GM19463 (cell line): Measurements from ENCODE around the gene ATP6V0A1.
"Not testable (repeated sequence)": the region's sequence is repeated elsewhere in the genome, so short reads cannot be mapped to it uniquely, and the experiment has no call there.

Source experiments
- ATAC-seq: cut with Tn5 transposase; IDR thresholded peaks from one replicate; pipeline ENCODE4 v1.9.1; 2021; ENCODE audit warnings: mild to moderate bottlenecking, moderate library complexity; ENCODE audit not compliant: unreplicated experiment

Gene ATP6V0A1

DNA sequence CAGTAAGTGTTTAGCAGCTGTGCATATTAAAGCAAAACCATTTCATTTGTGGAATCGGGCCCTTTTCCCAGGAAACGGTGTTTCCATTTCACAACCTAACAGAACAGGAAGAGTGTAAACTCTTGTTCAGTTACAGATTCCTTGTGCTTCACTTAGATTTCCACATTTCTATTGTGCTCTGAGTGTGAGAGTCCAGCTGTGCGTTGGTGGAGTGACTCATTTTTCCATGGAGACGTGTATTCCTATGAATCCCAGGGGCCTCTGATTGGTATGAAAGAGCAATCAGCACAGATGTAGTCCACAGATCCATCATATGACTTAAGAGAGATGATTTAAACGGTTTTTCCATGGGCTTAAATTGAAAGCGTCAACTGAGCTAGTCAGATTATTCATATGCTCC lies 22.3 kb upstream of the ATP6V0A1 start:
- no peak for ATAC-seq

GRCh38 chr17:42438600-42439567 lies 19.8 kb upstream of the ATP6V0A1 start:
- ATAC-seq = no peak

DNA sequence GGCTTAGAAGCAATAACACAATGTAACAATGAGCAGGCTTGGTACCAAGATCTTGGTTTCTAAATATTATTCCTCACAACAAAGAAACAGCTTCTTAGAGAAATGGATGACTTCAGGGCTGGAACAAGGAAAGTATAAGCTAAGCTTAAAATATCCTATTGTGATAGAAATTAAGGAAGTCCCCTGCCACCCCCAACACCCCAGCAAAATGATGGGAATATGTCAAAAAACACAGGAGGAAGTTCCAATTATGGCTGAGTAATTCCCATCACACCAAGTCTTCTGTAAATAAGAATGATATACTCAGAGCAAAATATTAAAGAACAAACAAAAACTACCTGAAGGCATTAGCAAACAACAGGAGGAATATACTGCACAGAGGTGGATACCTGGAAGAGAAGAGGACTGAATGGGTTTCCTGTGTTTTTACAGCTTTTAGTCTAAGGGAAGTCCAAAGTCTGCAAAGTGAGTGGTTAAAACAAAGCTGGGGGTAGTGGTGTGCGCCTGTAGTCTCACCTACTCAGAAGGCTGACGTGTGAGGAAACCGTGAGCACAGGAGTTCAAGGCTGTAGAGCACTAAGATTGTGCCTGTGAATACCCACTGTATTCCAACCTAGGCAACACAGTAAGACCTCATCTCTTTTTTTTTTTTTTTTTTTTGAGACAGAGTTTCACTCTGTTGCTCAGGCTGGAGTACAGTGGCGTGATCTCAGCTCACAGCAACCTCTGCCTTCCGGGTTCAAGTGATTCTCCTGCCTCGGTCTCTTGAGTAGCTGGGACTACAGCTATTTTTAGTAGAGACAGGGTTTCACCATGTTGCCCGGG lies 17.1 kb upstream of the ATP6V0A1 start:
- no peak for ATAC-seq

DNA sequence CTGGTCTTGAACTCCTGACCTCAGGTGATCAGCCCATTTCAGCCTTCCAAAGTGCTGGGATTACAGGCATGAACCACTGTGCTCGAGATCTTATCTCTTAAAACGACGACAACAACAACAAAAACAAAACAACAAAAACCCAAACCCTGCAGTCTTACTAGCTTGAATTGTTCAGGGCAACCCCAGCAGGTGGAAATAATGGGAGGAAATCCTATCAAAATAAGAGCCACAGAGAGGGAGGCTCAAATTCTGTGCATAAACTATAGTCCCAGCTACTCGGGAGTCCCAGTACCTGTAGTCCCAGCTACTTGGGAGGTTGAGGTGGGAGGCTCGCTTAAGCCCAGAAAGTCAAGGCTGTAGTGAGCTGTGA lies 16.5 kb upstream of the ATP6V0A1 start:
- ATAC-seq = no peak

DNA sequence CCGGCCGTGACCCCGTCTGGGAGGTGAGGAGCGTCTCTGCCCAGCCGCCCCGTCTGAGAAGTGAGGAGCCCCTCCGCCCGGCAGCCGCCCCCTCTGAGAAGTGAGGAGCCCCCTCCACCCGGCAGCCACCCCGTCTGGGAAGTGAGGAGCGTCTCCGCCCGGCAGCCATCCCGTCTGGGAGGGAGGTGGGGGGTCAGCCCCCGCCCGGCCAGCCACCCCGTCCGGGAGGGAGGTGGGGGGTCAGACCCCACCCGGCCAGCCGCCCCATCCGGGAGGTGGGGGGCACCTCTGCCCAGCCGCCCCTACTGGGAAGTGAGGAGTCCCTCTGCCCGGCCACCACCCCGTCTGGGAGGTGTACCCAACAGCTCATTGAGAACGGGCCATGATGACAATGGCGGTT lies 9.5 kb upstream of the ATP6V0A1 start:
- not testable (repeated sequence) for ATAC-seq

- not testable (repeated sequence) for ATAC-seq
These were observed 8.8 kb upstream of the ATP6V0A1 start for GRCh38 chr17:42449838-42450237.

- not testable (repeated sequence) for ATAC-seq
These were observed 7.4 kb upstream of the ATP6V0A1 start for GRCh38 chr17:42451270-42451669.

DNA sequence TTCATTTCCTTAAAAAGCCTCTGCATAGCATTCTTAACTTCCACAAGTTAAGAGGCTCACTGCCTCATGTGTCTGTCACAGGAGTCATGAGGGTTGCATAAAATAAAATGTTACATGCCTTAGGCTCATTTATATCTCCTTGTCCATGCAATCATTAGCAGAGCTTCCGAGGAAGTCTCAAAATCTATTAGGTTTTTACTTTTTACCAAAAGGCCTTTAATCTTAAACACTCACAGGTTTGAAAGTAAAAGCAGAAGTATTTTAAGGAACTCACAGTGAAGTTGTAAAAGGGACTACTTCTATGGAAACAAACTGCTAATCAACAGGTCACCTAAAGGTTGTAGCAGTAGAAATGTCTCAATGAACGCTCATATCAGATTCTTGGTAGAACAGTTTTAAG lies 5.2 kb upstream of the ATP6V0A1 start:
- no peak for ATAC-seq

GRCh38 chr17:42454987-42455386 lies 3.7 kb upstream of the ATP6V0A1 start:
- ATAC-seq = not testable (repeated sequence)

DNA sequence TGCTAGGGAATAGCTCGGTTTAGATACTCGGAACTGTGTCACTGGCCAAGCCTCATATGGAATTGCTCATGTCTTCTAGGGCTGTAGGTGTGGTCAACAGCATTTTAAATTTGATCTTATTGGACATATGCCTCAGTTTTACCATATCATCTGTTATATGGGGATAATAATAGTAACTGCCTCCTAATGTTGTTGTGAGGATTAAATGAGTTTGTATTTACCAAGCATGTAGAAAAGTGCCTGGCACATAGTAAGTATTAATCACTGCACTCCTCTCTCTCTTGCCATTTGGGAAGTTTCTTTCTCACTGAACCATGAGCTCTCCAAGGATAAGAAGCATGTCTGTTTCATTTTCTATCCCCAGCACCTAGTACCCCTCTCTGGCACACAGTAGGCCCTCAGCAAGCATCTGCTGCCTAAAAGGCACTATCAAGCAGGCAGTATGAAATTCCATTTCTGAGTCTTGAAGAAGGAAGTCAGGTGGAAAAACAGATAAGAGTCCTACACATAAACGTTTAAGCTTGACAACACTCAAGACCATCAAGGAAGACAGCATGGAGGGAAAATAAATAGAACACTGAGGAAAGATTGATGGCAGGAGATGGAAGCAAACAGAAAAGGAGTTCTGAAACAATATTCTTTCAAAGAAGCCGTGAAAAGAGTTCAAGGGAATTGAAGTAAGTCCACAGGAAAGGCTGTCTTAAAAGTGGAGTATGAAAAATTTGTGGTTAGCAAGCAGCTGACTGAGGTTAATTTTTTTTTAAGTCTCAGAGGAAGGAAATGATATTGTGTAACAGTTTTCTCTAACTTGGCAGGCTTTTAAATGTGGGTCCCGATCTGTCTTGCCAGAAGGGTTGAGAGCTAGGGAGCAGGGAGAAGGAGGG lies 2.2 kb upstream of the ATP6V0A1 start:
- ATAC-seq = no peak

DNA sequence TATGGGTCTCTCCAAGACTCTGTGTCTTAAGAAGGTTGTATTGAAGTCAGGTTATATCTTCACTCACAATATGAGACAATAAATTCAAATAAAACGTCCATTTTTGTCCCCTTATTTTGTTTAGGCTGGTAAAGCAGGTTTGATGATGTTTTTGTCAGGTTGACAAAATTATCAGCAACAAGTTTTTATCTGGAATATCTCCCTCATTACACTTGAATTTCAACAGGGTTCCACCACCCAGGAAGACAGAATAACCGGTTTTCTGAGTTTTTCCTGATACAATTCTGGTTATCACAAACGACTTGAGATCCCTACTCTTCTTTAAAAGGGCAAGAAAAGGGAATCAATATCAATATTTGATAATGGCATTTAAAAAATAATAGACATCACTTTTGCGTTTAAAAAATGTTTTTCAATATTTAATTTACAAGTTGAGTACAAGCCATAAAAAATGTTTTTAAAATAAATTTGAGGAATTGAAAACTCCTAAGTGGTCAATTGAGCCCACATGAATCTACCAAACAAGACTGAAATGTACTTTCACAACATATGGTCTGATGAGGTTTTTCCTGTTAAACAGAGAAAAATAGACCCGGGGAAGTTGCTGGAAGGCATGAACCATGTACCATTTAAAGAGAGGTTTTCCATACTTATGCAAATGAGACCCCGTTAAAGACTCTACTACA lies 1.4 kb upstream of the ATP6V0A1 start:
- no peak for ATAC-seq

GRCh38 chr17:42459256-42459800 lies 650 bp downstream of the ATP6V0A1 start:
- ATAC-seq = no peak

GRCh38 chr17:42459801-42460281 lies 1.2 kb downstream of the ATP6V0A1 start:
- no peak for ATAC-seq

DNA sequence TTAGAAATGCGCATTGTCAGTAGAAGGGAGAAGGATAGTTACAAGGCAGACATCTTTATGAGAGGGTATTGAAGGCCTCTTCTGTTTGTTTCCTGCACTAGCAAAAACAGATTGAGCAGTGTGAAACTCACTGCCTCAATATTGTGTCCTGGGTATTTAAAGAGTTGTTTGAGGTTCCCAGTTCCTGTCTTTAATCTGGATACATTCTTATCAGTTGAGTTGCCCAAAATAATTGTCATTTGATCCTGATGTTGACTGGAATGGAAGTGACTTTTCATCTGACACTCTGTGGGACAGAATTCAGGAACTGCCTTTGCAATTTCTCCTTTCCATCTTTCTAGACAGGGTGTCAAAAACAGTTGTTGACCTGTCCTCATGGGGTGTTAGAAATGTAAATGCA lies 1.7 kb downstream of the ATP6V0A1 start:
- ATAC-seq = no peak

GRCh38 chr17:42463976-42464400 lies 5.3 kb downstream of the ATP6V0A1 start:
- no peak for ATAC-seq

- ATAC-seq = no peak
These were observed 9.2 kb downstream of the ATP6V0A1 start for GRCh38 chr17:42467889-42468288.

- no peak for ATAC-seq
These were observed 14.2 kb downstream of the ATP6V0A1 start for GRCh38 chr17:42472709-42473521.

- ATAC-seq = no peak
These were observed 15.6 kb downstream of the ATP6V0A1 start for GRCh38 chr17:42474276-42474675.

GRCh38 chr17:42475121-42475520 lies 16.4 kb downstream of the ATP6V0A1 start:
- ATAC-seq = no peak
